Ishikawa (cell line): ENCODE data around the gene CNNM4.

Experiments
- CEBPB ChIP-seq: IDR thresholded peaks from 2 replicates; pipeline ENCODE4 v1.6.1; 2012
- CREB1 ChIP-seq: IDR thresholded peaks from 2 replicates; pipeline ENCODE4 v1.6.1; 2012; ENCODE audit warnings: low read depth
- EGR1 ChIP-seq: IDR thresholded peaks from 2 replicates; pipeline ENCODE4 v1.6.1; 2012
- EP300 ChIP-seq: IDR thresholded peaks from 2 replicates; pipeline ENCODE4 v1.6.1; 2012; ENCODE audit warnings: borderline replicate concordance
- FOXM1 ChIP-seq: IDR thresholded peaks from 2 replicates; pipeline ENCODE4 v1.6.1; 2012; ENCODE audit warnings: low read depth, borderline replicate concordance
- MAX ChIP-seq: IDR thresholded peaks from 2 replicates; pipeline ENCODE4 v1.6.1; 2012
- NFIC ChIP-seq: IDR thresholded peaks from 2 replicates; pipeline ENCODE4 v1.6.1; 2012
- RAD21 ChIP-seq: IDR thresholded peaks from 2 replicates; pipeline ENCODE4 v1.6.1; 2012; ENCODE audit warnings: low read depth
- REST ChIP-seq: IDR thresholded peaks from 2 replicates; pipeline ENCODE4 v1.6.1; 2012; ENCODE audit warnings: low read depth, mild to moderate bottlenecking
- TAF1 ChIP-seq: IDR thresholded peaks from 2 replicates; pipeline ENCODE4 v1.6.1; 2012; ENCODE audit warnings: low read depth, mild to moderate bottlenecking
- TCF12 ChIP-seq: IDR thresholded peaks from 2 replicates; pipeline ENCODE4 v1.6.1; 2012; ENCODE audit warnings: low read depth
- TEAD4 ChIP-seq: IDR thresholded peaks from 2 replicates; pipeline ENCODE4 v1.6.1; 2012
- USF1 ChIP-seq: IDR thresholded peaks from 2 replicates; pipeline ENCODE4 v1.6.1; 2012
- YY1 ChIP-seq: IDR thresholded peaks from 2 replicates; pipeline ENCODE4 v1.6.1; 2012; ENCODE audit warnings: low read depth
- ZBTB7A ChIP-seq: IDR thresholded peaks from 2 replicates; pipeline ENCODE4 v1.6.1; 2012; ENCODE audit warnings: low read depth

The CNNM4 gene

GRCh38 chr2:96804986-96805385 lies 44.3 kb downstream of the CNNM4 start:
- TF ChIP-seq TEAD4 (no peak), CEBPB (no peak), TCF12 (no peak), YY1 (no peak), CREB1 (no peak), EGR1 (no peak), MAX (no peak), TAF1 (no peak), ZBTB7A (no peak), NFIC (no peak), FOXM1 (no peak)

DNA sequence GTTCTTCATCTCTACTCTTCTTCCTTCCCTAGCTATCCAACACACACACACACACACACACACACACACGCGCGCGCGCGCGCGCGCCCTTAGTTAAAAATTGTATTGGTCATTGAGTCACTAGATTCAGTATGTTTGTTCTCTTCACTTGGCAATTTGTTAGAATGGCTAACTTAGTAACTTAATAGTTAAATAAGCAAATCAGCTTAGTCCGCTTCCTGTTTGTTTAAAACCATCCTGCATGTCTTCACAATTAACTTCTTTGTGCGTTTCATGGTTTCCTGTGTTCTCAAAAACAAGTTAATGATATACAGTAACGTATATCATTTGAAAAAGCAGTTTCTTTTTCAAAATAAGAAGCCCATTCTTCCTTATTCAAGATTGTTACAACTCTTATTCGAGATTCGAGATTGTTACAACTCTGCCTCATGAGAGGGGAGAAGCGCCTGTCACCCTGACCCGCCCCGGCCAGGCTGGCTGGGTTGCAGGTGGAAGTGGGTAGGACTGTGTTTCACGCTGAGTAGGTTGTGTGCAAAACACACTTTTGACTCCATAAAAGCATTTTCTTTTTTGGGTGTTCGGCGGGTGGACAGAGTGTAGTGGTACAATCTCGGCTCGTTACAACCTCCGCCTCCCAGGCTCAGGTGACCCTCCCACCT lies 45.9 kb downstream of the CNNM4 start:
- TF ChIP-seq TEAD4, result no peak
- no peak for TF ChIP-seq ZBTB7A
- no peak for TF ChIP-seq TCF12
- no peak for TF ChIP-seq EP300
- no peak for TF ChIP-seq FOXM1
- TF ChIP-seq NFIC, result no peak
- TF ChIP-seq CEBPB, result no peak
- TF ChIP-seq REST, result no peak

- TF ChIP-seq ZBTB7A (no peak), MAX (no peak), RAD21 (no peak), CREB1 (no peak), EGR1 (no peak), NFIC (no peak), YY1 (no peak), TCF12 (no peak), TEAD4 (no peak), TAF1 (no peak), USF1 (no peak), REST (no peak), CEBPB (no peak), EP300 (no peak), FOXM1 (no peak)
Measured at GRCh38 chr2:96807127-96807471, 46.4 kb downstream of the CNNM4 start.

DNA sequence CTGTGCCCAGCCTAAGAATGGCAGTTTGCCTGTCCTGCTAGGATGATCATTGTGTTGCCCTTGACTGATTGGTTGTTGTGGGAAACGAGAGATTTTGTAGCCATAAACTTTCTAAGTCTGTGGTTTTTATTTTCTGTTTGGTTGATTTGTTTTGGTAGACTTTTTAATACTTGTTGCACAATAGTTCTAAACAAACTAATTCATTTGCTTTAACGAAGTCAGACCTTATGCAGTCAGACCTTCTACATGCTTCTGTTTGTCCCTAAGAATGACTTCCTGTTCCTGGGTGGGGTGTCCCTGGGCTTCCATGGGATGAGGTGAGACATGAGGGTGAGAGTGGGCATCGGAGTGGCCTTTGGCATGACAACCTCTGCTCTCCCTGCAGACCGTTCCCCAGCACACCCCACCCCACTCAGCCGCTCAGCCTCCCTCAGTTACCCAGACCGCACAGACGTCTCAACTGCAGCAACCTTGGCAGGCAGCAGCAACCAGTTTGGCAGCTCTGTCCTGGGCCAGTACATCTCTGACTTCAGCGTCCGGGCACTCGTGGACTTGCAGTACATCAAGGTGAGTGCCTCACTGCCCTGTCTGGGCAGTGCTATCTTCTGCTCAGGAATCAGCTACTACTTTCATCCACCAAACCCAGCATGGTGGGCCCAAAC lies 47.6 kb downstream of the CNNM4 start:
- TF ChIP-seq TEAD4 (no peak), YY1 (no peak), ZBTB7A (no peak), REST (no peak), NFIC (no peak), MAX (no peak), USF1 (no peak), TAF1 (no peak), CEBPB (no peak), EP300 (no peak)
